H1 (cell line): ENCODE results near the gene NPTXR. TPM values are rescaled to one million over a fixed set of nuclear protein-coding genes. Genes with fewer than 3 reads are reported as not detected.
A peak's percentile ranks its signal among the peaks of the same experiment; 100 is the strongest.

Experiments used
- CTCF ChIA-PET: fragments of 300-600 bp; sonication (Branson Sonifier 250); formaldehyde crosslinking; loops from one replicate; lab custom pipeline; 2021; ENCODE audit not compliant: partially characterized antibody; lab: Charles Lee
- POLR2A ChIA-PET: fragments of 300-600 bp; sonication (Branson Sonifier 250); formaldehyde crosslinking; loops from one replicate; lab custom pipeline; 2021; ENCODE audit warnings: inconsistent platforms; ENCODE audit not compliant: partially characterized antibody; lab: Charles Lee
- DNase-seq, 2 experiments: peaks; one replicate each; pipeline versions ENCODE4 v3.0.0 to v3.0.0-alpha.2; 2010 to 2022; ENCODE audit warnings: low spot score in 2 of 2, low read depth in 1 of 2, mixed read lengths in 1 of 2
- FAIRE-seq: peaks from 2 replicates; lab custom pipeline; 2011; peaks lifted over from hg19 to GRCh38; lab: Jason Lieb, UNC
- H2AFZ ChIP-seq: 2 replicates; pipeline ENCODE4 v1.8.1; 2012; ENCODE audit warnings: low read length, inconsistent platforms
- H2AK5ac ChIP-seq: 2 replicates; pipeline ENCODE4 v1.6.1; 2013; ENCODE audit warnings: low read depth, low read length
- H2BK120ac ChIP-seq: replicated peaks from 2 replicates; pipeline ENCODE3; 2013; ENCODE audit warnings: low read depth, low read length, inconsistent platforms
- H2BK12ac ChIP-seq: 2 replicates; pipeline ENCODE4 v1.6.1; 2013; ENCODE audit warnings: low read depth, low read length
- H2BK15ac ChIP-seq: 2 replicates; pipeline ENCODE4 v1.6.1; 2013; ENCODE audit warnings: low read length
- H2BK20ac ChIP-seq: 2 replicates; pipeline ENCODE4 v1.6.1; 2013; ENCODE audit warnings: low read length
- H2BK5ac ChIP-seq: 2 replicates; pipeline ENCODE4 v1.6.1; 2013; ENCODE audit warnings: low read depth, low read length
- H3K14ac ChIP-seq: 2 replicates; pipeline ENCODE4 v1.6.1; 2013; ENCODE audit warnings: inconsistent platforms; ENCODE audit not compliant: insufficient read length
- H3K18ac ChIP-seq: 2 replicates; pipeline ENCODE4 v1.6.1; 2013; ENCODE audit warnings: low read length; ENCODE audit errors: extremely low read depth
- H3K23ac ChIP-seq: 2 replicates; pipeline ENCODE4 v1.6.1; 2013; ENCODE audit warnings: inconsistent platforms; ENCODE audit not compliant: insufficient read length
- H3K23me2 ChIP-seq: 2 replicates; pipeline ENCODE4 v1.6.1; 2013; ENCODE audit warnings: low read depth, low read length
- H3K27ac ChIP-seq: 2 replicates; pipeline ENCODE4 v1.6.1; 2011; ENCODE audit warnings: low read depth, low read length, inconsistent platforms
- H3K27me3 ChIP-seq, 4 experiments: replicated peaks in 1 of 4; 1 replicate in 1 of 4; 2 replicates in 3 of 4; pipeline versions ENCODE4 v1.6.1 to v1.8.1; 2011 to 2013; ENCODE audit warnings: low read length in 3 of 4, mild to moderate bottlenecking in 3 of 4, inconsistent platforms in 2 of 4, mixed read lengths in 2 of 4, moderate library complexity in 1 of 4; ENCODE audit not compliant: control insufficient read depth in 3 of 4, insufficient read depth in 3 of 4; ENCODE audit errors: extremely low read depth in 1 of 4
- H3K36me3 ChIP-seq, 4 experiments: 2 replicates each; pipeline versions ENCODE4 v1.6.1 to v1.8.1; 2011 to 2013; ENCODE audit warnings: mild to moderate bottlenecking in 4 of 4, low read length in 3 of 4, moderate library complexity in 2 of 4, control low read depth in 1 of 4, inconsistent platforms in 1 of 4; ENCODE audit not compliant: insufficient read depth in 4 of 4, control insufficient read depth in 2 of 4
- H3K4ac ChIP-seq: replicated peaks from 2 replicates; pipeline ENCODE3; 2013; ENCODE audit warnings: low read length, low read depth, mixed read lengths, inconsistent platforms; ENCODE audit not compliant: insufficient read length
- H3K4me1 ChIP-seq, 4 experiments: replicated peaks in 1 of 4; 1 replicate in 1 of 4; 2 replicates in 3 of 4; pipeline versions ENCODE4 v1.6.1 to v1.8.1; 2011 to 2013; ENCODE audit warnings: low read length in 3 of 4, inconsistent platforms in 2 of 4, mixed read lengths in 1 of 4; ENCODE audit not compliant: insufficient read depth in 4 of 4, control insufficient read depth in 3 of 4
- H3K4me2 ChIP-seq, 2 experiments: 2 replicates each; pipeline versions ENCODE4 v1.6.1 to v1.8.1; 2011 to 2013; ENCODE audit warnings: low read depth in 2 of 2, low read length in 2 of 2, control low read depth in 1 of 2, inconsistent platforms in 1 of 2, mild to moderate bottlenecking in 1 of 2; ENCODE audit not compliant: insufficient read depth in 1 of 2
- H3K4me3 ChIP-seq, 4 experiments: fragments of 200-600, 300-600 bp in 1 of 4; sonication (generic), shearing (Covaris generic), sonication (Bioruptor Twin) in 1 of 4; 2 replicates each; pipeline versions ENCODE4 v1.5.1 to v1.8.1; 2011 to 2016; ENCODE audit warnings: low read length in 4 of 4, low read depth in 3 of 4, control low read depth in 2 of 4, inconsistent platforms in 2 of 4, mild to moderate bottlenecking in 2 of 4, mixed read lengths in 1 of 4, moderate library complexity in 1 of 4; ENCODE audit not compliant: insufficient read depth in 2 of 4; ENCODE audit errors: extremely low read depth in 1 of 4
- H3K56ac ChIP-seq: replicated peaks from 2 replicates; pipeline ENCODE3; 2013; ENCODE audit warnings: low read depth, mild to moderate bottlenecking, mixed read lengths, low read length, inconsistent platforms; ENCODE audit not compliant: insufficient read length
- H3K79me1 ChIP-seq: 2 replicates; pipeline ENCODE4 v1.6.1; 2013; ENCODE audit warnings: low read depth, low read length, control low read depth
- H3K79me2 ChIP-seq, 2 experiments: 2 replicates each; pipeline versions ENCODE4 v1.6.1 to v1.8.1; 2012 to 2013; ENCODE audit warnings: low read length in 2 of 2, mild to moderate bottlenecking in 2 of 2, inconsistent platforms in 1 of 2; ENCODE audit not compliant: insufficient read depth in 2 of 2, control insufficient read depth in 1 of 2
- H3K9ac ChIP-seq, 4 experiments: replicated peaks in 1 of 4; 1 replicate in 1 of 4; 2 replicates in 3 of 4; pipeline versions ENCODE4 v1.6.1 to v1.8.1; 2011 to 2013; ENCODE audit warnings: low read depth in 3 of 4, low read length in 3 of 4, control low read depth in 2 of 4, mild to moderate bottlenecking in 2 of 4, moderate library complexity in 2 of 4, inconsistent platforms in 1 of 4; ENCODE audit errors: extremely low read depth in 1 of 4
- H3K9me3 ChIP-seq, 2 experiments: 2 replicates each; pipeline versions ENCODE4 v1.6.1 to v1.8.1; 2012 to 2013; ENCODE audit warnings: mild to moderate bottlenecking in 2 of 2, moderate library complexity in 2 of 2, control low read depth in 1 of 2, inconsistent platforms in 1 of 2, low read depth in 1 of 2, low read length in 1 of 2, mixed read lengths in 1 of 2; ENCODE audit not compliant: insufficient read depth in 2 of 2
- H4K20me1 ChIP-seq, 2 experiments: replicated peaks in 1 of 2; 2 replicates each; pipeline versions ENCODE3 to v1.8.1; 2011 to 2013; ENCODE audit warnings: inconsistent platforms in 2 of 2, low read length in 2 of 2, mild to moderate bottlenecking in 1 of 2; ENCODE audit not compliant: insufficient read depth in 2 of 2, control insufficient read depth in 1 of 2
- H4K5ac ChIP-seq: 2 replicates; pipeline ENCODE4 v1.6.1; 2013; ENCODE audit warnings: low read length, low read depth, mixed read lengths, inconsistent platforms; ENCODE audit not compliant: insufficient read length
- H4K8ac ChIP-seq: 2 replicates; pipeline ENCODE4 v1.8.0; 2013; ENCODE audit warnings: mild to moderate bottlenecking, moderate library complexity, low read length, inconsistent platforms; ENCODE audit not compliant: insufficient read depth; ENCODE audit errors: extremely low read depth
- H4K91ac ChIP-seq: replicated peaks from 2 replicates; pipeline ENCODE3; 2013; ENCODE audit warnings: low read length, mixed read lengths, inconsistent platforms; ENCODE audit not compliant: insufficient read length
- CBX8 ChIP-seq: fragments of 300-800, 300-1000 bp; sonication (generic); IDR thresholded peaks from 2 replicates; pipeline ENCODE4 v1.7.1; 2016; ENCODE audit warnings: low read depth, low read length, borderline replicate concordance
- CHD1 ChIP-seq: IDR thresholded peaks from 2 replicates; pipeline ENCODE4 v1.6.1; 2012; ENCODE audit warnings: low read depth, low read length, improper control_type of control experiment
- FOSL1 ChIP-seq: IDR thresholded peaks from 2 replicates; pipeline ENCODE4 v1.6.1; 2011; ENCODE audit warnings: mild to moderate bottlenecking, low read depth, low read length, moderate library complexity; ENCODE audit not compliant: insufficient read depth
- GABPA ChIP-seq: IDR thresholded peaks from 2 replicates; pipeline ENCODE4 v1.6.1; 2011; ENCODE audit warnings: mild to moderate bottlenecking, low read length, moderate library complexity, borderline replicate concordance; ENCODE audit not compliant: insufficient read depth
- KDM1A ChIP-seq: fragments of 200-600, 300-600 bp; sonication (generic); IDR thresholded peaks from 2 replicates; pipeline ENCODE4 v1.7.1; 2016; ENCODE audit warnings: mild to moderate bottlenecking, low read length, borderline replicate concordance
- KDM4A ChIP-seq: IDR thresholded peaks from one replicate; pipeline ENCODE4 v1.7.1; 2012; ENCODE audit warnings: low read depth, mild to moderate bottlenecking, moderate library complexity, low read length, inconsistent platforms; ENCODE audit not compliant: severe bottlenecking
- RFX5 ChIP-seq: IDR thresholded peaks from 2 replicates; pipeline ENCODE4 v1.6.1; 2011; ENCODE audit warnings: low read depth, low read length, improper control_type of control experiment, borderline replicate concordance
- TBP ChIP-seq: IDR thresholded peaks from 2 replicates; pipeline ENCODE4 v1.6.1; 2011; ENCODE audit warnings: low read depth, low read length, improper control_type of control experiment
- TCF12 ChIP-seq: IDR thresholded peaks from 2 replicates; pipeline ENCODE4 v1.6.1; 2011; ENCODE audit warnings: low read depth, mild to moderate bottlenecking, low read length
- WGBS, 2 experiments: shearing (Covaris generic) in 1 of 2; methylation state at CpG; one replicate each; pipeline versions ENCODE4 v1.1.6 to v1.1.7; 2013 to 2015; ENCODE audit warnings: low lambda C conversion rate in 2 of 2, mixed read lengths in 2 of 2, inconsistent platforms in 1 of 2, low coverage in 1 of 2, missing lambda C conversion rate in 1 of 2; ENCODE audit not compliant: insufficient replicate concordance in 2 of 2, insufficient coverage in 1 of 2, insufficient read length in 1 of 2; ENCODE audit errors: extremely low coverage in 1 of 2, missing lambda C conversion rate in 1 of 2; 5-methylcytosine and 5-hydroxymethylcytosine counted together
- polyA plus RNA-seq, 7 experiments: library from polyadenylated mRNA; depleted of rRNA in 3 of 7; stranded (reverse) in 5 of 7; unstranded in 2 of 7; fragments of >200 nt in 5 of 7; fragments of 200-250 nt in 2 of 7; gene quantifications; 1 replicate in 5 of 7; 2 replicates in 1 of 7; 4 replicates in 1 of 7; pipeline versions ENCODE4 v1.2.1 to v1.2.3, GENCODE V29; 2011 to 2013; ENCODE audit warnings: missing spikeins in 2 of 7, mixed read lengths in 2 of 7
- total RNA-seq: library from RNA; stranded (reverse); fragmentation: NEBNext Ultra II Directional; extraction: Animal tissue kit (Norgen Biotek cat#: 25700); gene quantifications from 2 replicates; pipeline ENCODE4 v1.2.1, GENCODE V29; 2021
- TF ChIP-seq, protein P1 (sequence below): IDR thresholded peaks from 2 replicates; pipeline ENCODE4 v1.6.1; 2012; ENCODE audit warnings: inconsistent platforms

Gene NPTXR
- total and polyA plus RNA-seq, 2 of the 8 experiments (the other 6 are each of a cell fraction or from before 2014, with no cell fraction given) = 3.7 to 6.4 TPM

DNA sequence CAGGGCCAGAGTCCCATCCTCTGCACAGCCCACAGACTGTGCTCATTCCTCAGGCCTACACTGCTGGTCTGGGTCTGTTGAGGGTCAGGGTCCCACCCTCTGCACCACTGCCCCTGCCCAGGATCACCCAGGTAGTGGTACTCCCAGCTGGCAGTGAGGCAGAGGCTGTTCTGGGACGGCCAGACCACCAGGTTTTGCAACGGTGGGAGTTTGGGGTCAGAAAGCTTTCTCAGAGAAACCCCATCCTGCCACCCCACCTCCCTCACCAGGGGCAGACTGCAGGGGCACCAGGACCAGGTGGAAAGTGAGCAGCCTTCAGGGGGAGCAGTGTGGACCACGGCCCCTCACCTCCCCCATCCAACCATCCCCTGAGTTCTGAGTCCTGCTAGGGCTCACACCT is 10.8 kb downstream of the NPTXR start:
- Histone ChIP-seq H2AFZ (no peak overlapping the region), H3K4me3 (no peak overlapping the region), H4K91ac (no peak overlapping the region), H3K36me3 (no peaks in the 10 kb centered on the region), H3K4me2 (no peak overlapping the region), H2AK5ac (no peak overlapping the region), H3K27ac (no peak overlapping the region), H2BK12ac (0 out of 2 replicates have a peak overlapping the region, but pooled peaks have one; percentile 5), H3K79me2 (no peaks in the 10 kb centered on the region), H3K4me1 (peaks cover 0 to 10% (median 5%) of the 10 kb centered on the region in 4 experiments; a peak in 5 of 7 replicates), H4K5ac (no peak overlapping the region), H3K79me1 (no peaks in the 10 kb centered on the region), H3K4ac (no peak overlapping the region), H3K9me3 (no peaks in the 10 kb centered on the region), H2BK5ac (no peak overlapping the region), H3K23ac (no peak overlapping the region), H3K27me3 (no peaks in the 10 kb centered on the region), H3K23me2 (peaks cover 1% of the 10 kb centered on the region; the same call in 1 of the 2 replicates), H4K20me1 (peaks cover 0 to 3% of the 10 kb centered on the region in 2 experiments), H2BK120ac (no peak overlapping the region), H4K8ac (no peak overlapping the region), H3K14ac (no peak overlapping the region), H3K18ac (no peak overlapping the region), H3K9ac (no peak overlapping the region), H2BK20ac (no peak overlapping the region), H2BK15ac (no peak overlapping the region), H3K56ac (no peak overlapping the region)
- DNase-seq = no peak
- ChIA-PET POLR2A (interaction anchor here (1.4 kb wide), 1 partner anchor 10 kb away, joined by 5 read pairs; the partner anchor contains the start of gene NPTXR), CTCF (interaction anchor here (2.2 to 5.6 kb wide), 2 partner anchors 6 to 64 kb away, joined by 11 to 53 read pairs; no protein-coding TSS in a partner anchor)
- no peak for FAIRE-seq
- WGBS, 2 experiments = 100% methylated on average over 3 of the region's 3 CpGs; no CpG with 5 or more reads in 1 of the 2 experiments
- no peak for TF ChIP-seq CBX8
- TF ChIP-seq TBP = no peak
- no peak for TF ChIP-seq RFX5
- TF ChIP-seq CHD1 = no peak
- TF ChIP-seq KDM4A = no peak
- TF ChIP-seq TCF12 = no peak
- no peak for TF ChIP-seq KDM1A
- TF ChIP-seq, protein P1, sequence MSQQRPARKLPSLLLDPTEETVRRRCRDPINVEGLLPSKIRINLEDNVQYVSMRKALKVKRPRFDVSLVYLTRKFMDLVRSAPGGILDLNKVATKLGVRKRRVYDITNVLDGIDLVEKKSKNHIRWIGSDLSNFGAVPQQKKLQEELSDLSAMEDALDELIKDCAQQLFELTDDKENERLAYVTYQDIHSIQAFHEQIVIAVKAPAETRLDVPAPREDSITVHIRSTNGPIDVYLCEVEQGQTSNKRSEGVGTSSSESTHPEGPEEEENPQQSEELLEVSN = no peak
- TF ChIP-seq GABPA = no peak
- no peak for TF ChIP-seq FOSL1
